Measurements from ENCODE around the gene WDR33. TPM values are rescaled to one million over a fixed set of nuclear protein-coding genes. Genes with fewer than 3 reads are reported as not detected.

Gene WDR33
- total and polyA plus RNA-seq, 10 of the 15 experiments (the other 5 are each of a cell fraction or from before 2014, with no cell fraction given): 29.2 to 73.8 (median 45.6) TPM

DNA sequence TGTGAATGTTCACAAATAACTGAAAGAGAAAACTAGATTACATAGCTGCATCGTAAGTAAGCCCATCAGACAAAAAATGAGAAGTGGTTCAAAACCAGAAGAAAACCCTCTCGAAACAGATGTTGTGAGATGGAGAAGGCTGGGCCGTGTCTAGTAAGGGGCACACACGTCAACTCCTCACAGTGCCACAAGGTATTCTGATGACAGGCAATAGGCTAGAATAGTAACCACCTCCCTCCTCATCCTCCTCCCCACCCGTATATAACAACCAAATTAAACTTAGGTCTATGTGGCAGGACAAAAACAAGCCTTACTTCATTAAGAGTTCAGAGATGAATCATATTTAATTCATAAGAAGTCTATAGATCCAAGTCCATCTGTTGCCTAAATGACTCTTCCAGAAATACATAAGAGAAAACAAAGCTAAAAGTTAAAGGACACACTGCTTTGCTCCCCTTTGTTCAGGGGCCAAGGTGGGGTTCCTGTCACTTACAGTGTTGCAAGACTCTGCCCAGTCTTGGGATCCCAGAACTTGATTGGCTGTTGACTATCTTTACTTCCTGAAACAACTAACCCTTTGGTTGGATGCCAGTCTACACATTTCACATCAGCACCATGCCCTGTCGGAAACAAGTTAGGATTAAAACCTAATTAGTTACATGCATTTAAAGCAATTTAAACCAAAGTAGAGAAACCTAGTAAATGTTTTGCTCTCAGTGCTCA, 84.7 kb downstream of the WDR33 start (continued):
- TF ChIP-seq MTA3 (IDR thresholded peaks at IDR 0.05; ENCODE audit: borderline replicate concordance, low read length) (no peak), IKZF2 (IDR thresholded peaks at IDR 0.05) (no peak), HCFC1 (IDR thresholded peaks at IDR 0.05; ENCODE audit: low read length) (no peak), IRF4 (IDR thresholded peaks at IDR 0.05; ENCODE audit: low read depth, low read length) (no peak), KLF5 (IDR thresholded peaks at IDR 0.05; ENCODE audit: partially characterized antibody) (no peak)

DNA sequence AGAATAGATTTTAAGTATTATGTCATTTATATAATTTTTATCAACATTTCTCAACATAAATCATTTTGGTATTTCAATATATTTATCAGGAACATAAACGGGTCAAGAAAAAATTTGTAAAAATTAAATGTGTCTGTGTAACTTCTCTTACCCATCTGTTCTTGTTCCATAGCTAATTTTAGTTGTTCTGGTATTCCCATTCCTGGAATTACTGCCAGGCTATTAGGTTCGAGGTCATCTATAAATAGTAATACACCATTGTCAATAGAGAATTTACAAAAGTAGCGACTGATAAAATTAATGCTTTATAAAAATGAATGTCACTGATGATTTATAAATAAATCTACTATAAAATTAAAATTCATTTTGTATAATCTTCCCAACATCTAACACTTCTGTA, 88.2 kb downstream of the WDR33 start:
- in situ Hi-C loops (cut with MboI): no loop called here
- CTCF ChIA-PET: no interaction called here
- SMC1A ChIA-PET (ENCODE audit: uncharacterized antibody, unreplicated experiment): no interaction called here
- TF ChIP-seq NFYB (IDR thresholded peaks at IDR 0.05; ENCODE audit: insufficient read depth, low read depth, low read length) (no peak), ZSCAN29 (IDR thresholded peaks at IDR 0.05) (no peak), TARDBP (IDR thresholded peaks at IDR 0.05; ENCODE audit: borderline replicate concordance) (no peak), MEF2B (IDR thresholded peaks at IDR 0.05; ENCODE audit: partially characterized antibody, poor library complexity, severe bottlenecking) (no peak)
- TF ChIP-seq, protein P1, sequence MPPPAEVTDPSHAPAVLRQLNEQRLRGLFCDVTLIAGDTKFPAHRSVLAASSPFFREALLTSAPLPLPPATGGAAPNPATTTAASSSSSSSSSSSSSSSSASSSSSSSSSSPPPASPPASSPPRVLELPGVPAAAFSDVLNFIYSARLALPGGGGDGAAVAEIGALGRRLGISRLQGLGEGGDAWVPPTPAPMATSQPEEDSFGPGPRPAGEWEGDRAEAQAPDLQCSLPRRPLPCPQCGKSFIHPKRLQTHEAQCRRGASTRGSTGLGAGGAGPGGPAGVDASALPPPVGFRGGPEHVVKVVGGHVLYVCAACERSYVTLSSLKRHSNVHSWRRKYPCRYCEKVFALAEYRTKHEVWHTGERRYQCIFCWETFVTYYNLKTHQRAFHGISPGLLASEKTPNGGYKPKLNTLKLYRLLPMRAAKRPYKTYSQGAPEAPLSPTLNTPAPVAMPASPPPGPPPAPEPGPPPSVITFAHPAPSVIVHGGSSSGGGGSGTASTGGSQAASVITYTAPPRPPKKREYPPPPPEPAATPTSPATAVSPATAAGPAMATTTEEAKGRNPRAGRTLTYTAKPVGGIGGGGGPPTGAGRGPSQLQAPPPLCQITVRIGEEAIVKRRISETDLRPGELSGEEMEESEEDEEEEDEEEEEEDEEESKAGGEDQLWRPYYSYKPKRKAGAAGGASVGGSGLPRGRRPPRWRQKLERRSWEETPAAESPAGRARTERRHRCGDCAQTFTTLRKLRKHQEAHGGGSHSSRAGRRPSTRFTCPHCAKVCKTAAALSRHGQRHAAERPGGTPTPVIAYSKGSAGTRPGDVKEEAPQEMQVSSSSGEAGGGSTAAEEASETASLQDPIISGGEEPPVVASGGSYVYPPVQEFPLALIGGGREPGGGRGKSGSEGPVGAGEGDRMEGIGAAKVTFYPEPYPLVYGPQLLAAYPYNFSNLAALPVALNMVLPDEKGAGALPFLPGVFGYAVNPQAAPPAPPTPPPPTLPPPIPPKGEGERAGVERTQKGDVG (CRISPR knock-in tag; IDR thresholded peaks at IDR 0.05): no peak
- TF ChIP-seq, protein P2, sequence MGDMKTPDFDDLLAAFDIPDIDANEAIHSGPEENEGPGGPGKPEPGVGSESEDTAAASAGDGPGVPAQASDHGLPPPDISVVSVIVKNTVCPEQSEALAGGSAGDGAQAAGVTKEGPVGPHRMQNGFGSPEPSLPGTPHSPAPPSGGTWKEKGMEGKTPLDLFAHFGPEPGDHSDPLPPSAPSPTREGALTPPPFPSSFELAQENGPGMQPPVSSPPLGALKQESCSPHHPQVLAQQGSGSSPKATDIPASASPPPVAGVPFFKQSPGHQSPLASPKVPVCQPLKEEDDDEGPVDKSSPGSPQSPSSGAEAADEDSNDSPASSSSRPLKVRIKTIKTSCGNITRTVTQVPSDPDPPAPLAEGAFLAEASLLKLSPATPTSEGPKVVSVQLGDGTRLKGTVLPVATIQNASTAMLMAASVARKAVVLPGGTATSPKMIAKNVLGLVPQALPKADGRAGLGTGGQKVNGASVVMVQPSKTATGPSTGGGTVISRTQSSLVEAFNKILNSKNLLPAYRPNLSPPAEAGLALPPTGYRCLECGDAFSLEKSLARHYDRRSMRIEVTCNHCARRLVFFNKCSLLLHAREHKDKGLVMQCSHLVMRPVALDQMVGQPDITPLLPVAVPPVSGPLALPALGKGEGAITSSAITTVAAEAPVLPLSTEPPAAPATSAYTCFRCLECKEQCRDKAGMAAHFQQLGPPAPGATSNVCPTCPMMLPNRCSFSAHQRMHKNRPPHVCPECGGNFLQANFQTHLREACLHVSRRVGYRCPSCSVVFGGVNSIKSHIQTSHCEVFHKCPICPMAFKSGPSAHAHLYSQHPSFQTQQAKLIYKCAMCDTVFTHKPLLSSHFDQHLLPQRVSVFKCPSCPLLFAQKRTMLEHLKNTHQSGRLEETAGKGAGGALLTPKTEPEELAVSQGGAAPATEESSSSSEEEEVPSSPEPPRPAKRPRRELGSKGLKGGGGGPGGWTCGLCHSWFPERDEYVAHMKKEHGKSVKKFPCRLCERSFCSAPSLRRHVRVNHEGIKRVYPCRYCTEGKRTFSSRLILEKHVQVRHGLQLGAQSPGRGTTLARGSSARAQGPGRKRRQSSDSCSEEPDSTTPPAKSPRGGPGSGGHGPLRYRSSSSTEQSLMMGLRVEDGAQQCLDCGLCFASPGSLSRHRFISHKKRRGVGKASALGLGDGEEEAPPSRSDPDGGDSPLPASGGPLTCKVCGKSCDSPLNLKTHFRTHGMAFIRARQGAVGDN (IDR thresholded peaks at IDR 0.05): no peak
- TF ChIP-seq, protein P3, sequence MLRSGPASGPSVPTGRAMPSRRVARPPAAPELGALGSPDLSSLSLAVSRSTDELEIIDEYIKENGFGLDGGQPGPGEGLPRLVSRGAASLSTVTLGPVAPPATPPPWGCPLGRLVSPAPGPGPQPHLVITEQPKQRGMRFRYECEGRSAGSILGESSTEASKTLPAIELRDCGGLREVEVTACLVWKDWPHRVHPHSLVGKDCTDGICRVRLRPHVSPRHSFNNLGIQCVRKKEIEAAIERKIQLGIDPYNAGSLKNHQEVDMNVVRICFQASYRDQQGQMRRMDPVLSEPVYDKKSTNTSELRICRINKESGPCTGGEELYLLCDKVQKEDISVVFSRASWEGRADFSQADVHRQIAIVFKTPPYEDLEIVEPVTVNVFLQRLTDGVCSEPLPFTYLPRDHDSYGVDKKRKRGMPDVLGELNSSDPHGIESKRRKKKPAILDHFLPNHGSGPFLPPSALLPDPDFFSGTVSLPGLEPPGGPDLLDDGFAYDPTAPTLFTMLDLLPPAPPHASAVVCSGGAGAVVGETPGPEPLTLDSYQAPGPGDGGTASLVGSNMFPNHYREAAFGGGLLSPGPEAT (IDR thresholded peaks at IDR 0.05; ENCODE audit: low read depth): no peak
- TF ChIP-seq, protein P4, sequence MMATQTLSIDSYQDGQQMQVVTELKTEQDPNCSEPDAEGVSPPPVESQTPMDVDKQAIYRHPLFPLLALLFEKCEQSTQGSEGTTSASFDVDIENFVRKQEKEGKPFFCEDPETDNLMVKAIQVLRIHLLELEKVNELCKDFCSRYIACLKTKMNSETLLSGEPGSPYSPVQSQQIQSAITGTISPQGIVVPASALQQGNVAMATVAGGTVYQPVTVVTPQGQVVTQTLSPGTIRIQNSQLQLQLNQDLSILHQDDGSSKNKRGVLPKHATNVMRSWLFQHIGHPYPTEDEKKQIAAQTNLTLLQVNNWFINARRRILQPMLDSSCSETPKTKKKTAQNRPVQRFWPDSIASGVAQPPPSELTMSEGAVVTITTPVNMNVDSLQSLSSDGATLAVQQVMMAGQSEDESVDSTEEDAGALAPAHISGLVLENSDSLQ (IDR thresholded peaks at IDR 0.05): no peak

More for the DNA sequence above, 88.2 kb downstream of the WDR33 start:
- POLR2A ChIA-PET: interaction anchor here (0.6 kb wide), 1 partner anchor 72 kb away, joined by 3 read pairs; no protein-coding TSS in a partner anchor
- intact Hi-C loops (cut with micrococcal nuclease; ENCODE audit: unreplicated experiment): no loop called here
- Histone ChIP-seq H3K9ac (ENCODE audit: control insufficient read depth, insufficient read depth, low read length) (no peak overlapping the region), H3K4me2 (ENCODE audit: control insufficient read depth, insufficient read depth) (no peak overlapping the region), H3K27ac (ENCODE audit: control insufficient read depth, insufficient read depth) (no peak overlapping the region), H2AFZ (ENCODE audit: control insufficient read depth, low read depth, low read length) (no peak overlapping the region), H3K4me1 (ENCODE audit: control insufficient read depth, insufficient read depth, low read length) (no peaks in the 10 kb centered on the region), H3K79me2 (ENCODE audit: control insufficient read depth, insufficient read depth, low read length) (no peaks in the 10 kb centered on the region), H3K36me3 (ENCODE audit: control insufficient read depth in 2 of 2, insufficient read depth in 2 of 2, low read length in 1 of 2) (peaks cover 8 to 26% of the 10 kb centered on the region in 2 experiments), H4K20me1 (ENCODE audit: control insufficient read depth, insufficient read depth) (no peaks in the 10 kb centered on the region), H3K27me3 (replicated peaks in 1 of 2; ENCODE audit: control insufficient read depth in 2 of 2, insufficient read depth in 2 of 2, low read length in 1 of 2) (no peaks in the 10 kb centered on the region), H3K4me3 (no peak overlapping the region), H3K9me3 (replicated peaks; ENCODE audit: control insufficient read depth, insufficient read depth, low read length) (no peaks in the 10 kb centered on the region)
- BruUV-seq (replicated peaks): no TSS peak
- RAD21 ChIA-PET (ENCODE audit: unreplicated experiment): no interaction called here
- ATAC-seq (no peak), DNase-seq (ENCODE audit: low read depth, low spot score) (no peak), FAIRE-seq (no peak)
- 97% methylated on average over 3 of the region's 3 CpGs for WGBS (ENCODE audit: insufficient coverage, insufficient replicate concordance, low lambda C conversion rate, missing lambda C conversion rate)
